DOHH2 (cell line): Measurements from ENCODE around the gene MPDZ.

Experiments
- H3F3A ChIP-seq: fragments of 200-600 bp; sonication (generic), shearing (Covaris generic); 2 replicates; pipeline ENCODE4 v1.6.0; 2016; ENCODE audit warnings: antibody characterized with exemption, mild to moderate bottlenecking; ENCODE audit not compliant: control insufficient read depth, insufficient read depth
- H3K27ac ChIP-seq: fragments of 200-600 bp; sonication (generic); 2 replicates; pipeline ENCODE4 v1.5.1; 2014; ENCODE audit warnings: low read depth, mild to moderate bottlenecking, low read length, moderate library complexity
- H3K27me3 ChIP-seq: fragments of 200-600 bp; sonication (generic); 2 replicates; pipeline ENCODE4 v1.6.1; 2014; ENCODE audit warnings: mild to moderate bottlenecking, low read length, mixed read lengths; ENCODE audit not compliant: control insufficient read depth
- H3K36me3 ChIP-seq: fragments of 200-600 bp; sonication (generic); 2 replicates; pipeline ENCODE4 v1.6.1; 2014; ENCODE audit warnings: mild to moderate bottlenecking, low read length, moderate library complexity, mixed read lengths; ENCODE audit not compliant: control insufficient read depth
- H3K4me1 ChIP-seq: fragments of 200-600 bp; sonication (generic); 2 replicates; pipeline ENCODE4 v1.6.1; 2014; ENCODE audit warnings: mild to moderate bottlenecking, low read length, mixed read lengths; ENCODE audit not compliant: control insufficient read depth
- H3K4me2 ChIP-seq: fragments of 200-600 bp; sonication (generic); 2 replicates; pipeline ENCODE4 v1.6.0; 2014; ENCODE audit warnings: mild to moderate bottlenecking, low read length, moderate library complexity
- H3K4me3 ChIP-seq: fragments of 200-600 bp; sonication (generic); 2 replicates; pipeline ENCODE4 v1.5.1; 2014; ENCODE audit warnings: mild to moderate bottlenecking, low read length, mixed read lengths
- H3K79me2 ChIP-seq: fragments of 200-600 bp; sonication (generic); 2 replicates; pipeline ENCODE4 v1.6.1; 2014; ENCODE audit warnings: mild to moderate bottlenecking, low read length, mixed read lengths; ENCODE audit not compliant: control insufficient read depth
- H3K9me2 ChIP-seq: fragments of 200-600 bp; sonication (generic); replicated peaks from 2 replicates; pipeline ENCODE4 v1.6.1; 2014; ENCODE audit warnings: mild to moderate bottlenecking, low read length, mixed read lengths; ENCODE audit not compliant: control insufficient read depth
- H3K9me3 ChIP-seq: fragments of 200-600 bp; sonication (generic); 2 replicates; pipeline ENCODE4 v1.6.1; 2014; ENCODE audit warnings: antibody characterized with exemption, low read length, mixed read lengths; ENCODE audit not compliant: control insufficient read depth, insufficient read depth
- H4K20me1 ChIP-seq: fragments of 200-600 bp; sonication (generic); 2 replicates; pipeline ENCODE4 v1.6.0; 2014; ENCODE audit warnings: low read depth, mild to moderate bottlenecking, antibody characterized with exemption, low read length, moderate library complexity; ENCODE audit not compliant: control insufficient read depth, insufficient read depth
- EZH2phosphoT487 ChIP-seq: fragments of 200-600 bp; sonication (generic); IDR thresholded peaks from 2 replicates; pipeline ENCODE4 v1.6.1; 2017; ENCODE audit warnings: borderline replicate concordance, mild to moderate bottlenecking, antibody characterized with exemption, low read length, moderate library complexity, mixed read lengths
- TF ChIP-seq, protein P1 (sequence below): fragments of 200-600 bp; sonication (generic); IDR thresholded peaks from one replicate; pipeline ENCODE4 v1.5.1; 2014; ENCODE audit warnings: antibody characterized with exemption, mild to moderate bottlenecking, low read depth, low read length; ENCODE audit not compliant: poor library complexity, severe bottlenecking

The MPDZ gene

DNA sequence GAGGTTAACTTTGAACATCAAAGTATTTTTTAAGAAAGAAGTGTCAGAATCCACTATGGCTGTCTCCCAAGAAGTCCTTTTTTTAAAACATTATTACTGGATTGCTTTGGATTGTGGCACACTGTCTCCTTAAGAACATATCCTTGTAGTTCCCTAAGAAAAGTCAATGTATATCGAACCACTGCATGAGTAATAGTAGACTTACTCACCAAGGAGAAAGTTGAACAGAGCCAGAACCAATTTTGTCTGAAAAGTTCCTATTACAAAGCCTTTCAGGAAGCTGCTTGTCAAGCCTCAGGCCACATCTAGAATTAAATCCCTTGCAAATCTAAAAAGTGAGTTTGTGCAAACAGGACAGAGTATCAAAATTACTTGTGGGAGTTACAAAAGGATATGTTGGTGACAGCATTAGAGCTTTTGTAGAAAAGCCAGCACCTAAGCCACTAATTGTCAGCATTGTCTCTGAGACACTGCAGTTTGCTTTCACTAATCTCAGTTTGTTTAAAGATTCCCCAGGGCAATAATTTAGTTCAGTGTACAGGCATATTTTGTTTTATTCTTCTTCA is 195.4 kb downstream of the MPDZ start:
- H3K79me2 ChIP-seq, result no peaks in the 10 kb centered on the region
- H3K4me3 ChIP-seq, result no peak overlapping the region
- no peaks in the 10 kb centered on the region for H3K27me3 ChIP-seq
- no peaks in the 10 kb centered on the region for H3K9me2 ChIP-seq
- no peak for TF ChIP-seq EZH2phosphoT487
- TF ChIP-seq, protein P1, sequence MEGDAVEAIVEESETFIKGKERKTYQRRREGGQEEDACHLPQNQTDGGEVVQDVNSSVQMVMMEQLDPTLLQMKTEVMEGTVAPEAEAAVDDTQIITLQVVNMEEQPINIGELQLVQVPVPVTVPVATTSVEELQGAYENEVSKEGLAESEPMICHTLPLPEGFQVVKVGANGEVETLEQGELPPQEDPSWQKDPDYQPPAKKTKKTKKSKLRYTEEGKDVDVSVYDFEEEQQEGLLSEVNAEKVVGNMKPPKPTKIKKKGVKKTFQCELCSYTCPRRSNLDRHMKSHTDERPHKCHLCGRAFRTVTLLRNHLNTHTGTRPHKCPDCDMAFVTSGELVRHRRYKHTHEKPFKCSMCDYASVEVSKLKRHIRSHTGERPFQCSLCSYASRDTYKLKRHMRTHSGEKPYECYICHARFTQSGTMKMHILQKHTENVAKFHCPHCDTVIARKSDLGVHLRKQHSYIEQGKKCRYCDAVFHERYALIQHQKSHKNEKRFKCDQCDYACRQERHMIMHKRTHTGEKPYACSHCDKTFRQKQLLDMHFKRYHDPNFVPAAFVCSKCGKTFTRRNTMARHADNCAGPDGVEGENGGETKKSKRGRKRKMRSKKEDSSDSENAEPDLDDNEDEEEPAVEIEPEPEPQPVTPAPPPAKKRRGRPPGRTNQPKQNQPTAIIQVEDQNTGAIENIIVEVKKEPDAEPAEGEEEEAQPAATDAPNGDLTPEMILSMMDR, result no peak
- no peaks in the 10 kb centered on the region for H3F3A ChIP-seq
- no peaks in the 10 kb centered on the region for H3K36me3 ChIP-seq
- H3K4me1 ChIP-seq, result no peaks in the 10 kb centered on the region
- no peak overlapping the region for H3K27ac ChIP-seq
- H3K9me3 ChIP-seq, result no peaks in the 10 kb centered on the region
- H4K20me1 ChIP-seq, result no peaks in the 10 kb centered on the region
- H3K4me2 ChIP-seq, result no peak overlapping the region

GRCh38 chr9:13083366-13083765 is 196.1 kb downstream of the MPDZ start:
- H3K27ac ChIP-seq, result no peak overlapping the region
- TF ChIP-seq EZH2phosphoT487, result no peak
- TF ChIP-seq, protein P1, result no peak
- H4K20me1 ChIP-seq, result no peaks in the 10 kb centered on the region
- H3K27me3 ChIP-seq, result no peaks in the 10 kb centered on the region
- H3K4me2 ChIP-seq, result no peak overlapping the region
- H3K9me2 ChIP-seq, result no peaks in the 10 kb centered on the region
- no peaks in the 10 kb centered on the region for H3K79me2 ChIP-seq
- no peaks in the 10 kb centered on the region for H3K9me3 ChIP-seq
- no peaks in the 10 kb centered on the region for H3K4me1 ChIP-seq
- no peaks in the 10 kb centered on the region for H3F3A ChIP-seq
- H3K4me3 ChIP-seq, result no peak overlapping the region
- H3K36me3 ChIP-seq, result no peaks in the 10 kb centered on the region

DNA sequence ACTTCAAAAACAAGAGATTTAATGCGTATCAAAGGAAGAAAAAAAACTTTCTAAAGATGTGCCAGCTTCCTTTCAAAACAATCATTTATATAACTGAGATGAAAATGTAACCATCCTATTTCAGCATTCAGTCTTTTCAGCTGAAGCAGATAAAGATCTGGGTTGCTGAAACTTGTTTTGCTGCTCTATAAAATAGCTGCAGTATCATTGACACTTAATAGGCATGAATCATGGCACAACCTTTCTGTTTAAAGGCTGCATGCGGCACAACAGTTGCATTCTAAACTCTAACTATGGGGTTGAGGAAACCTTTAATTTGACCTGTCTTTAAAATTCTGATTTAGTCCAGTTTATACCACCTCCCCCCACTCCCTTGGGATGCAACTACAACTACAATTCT is 196.7 kb downstream of the MPDZ start:
- Histone ChIP-seq H3F3A (no peaks in the 10 kb centered on the region), H3K9me3 (no peaks in the 10 kb centered on the region), H3K4me3 (no peak overlapping the region), H3K4me1 (no peaks in the 10 kb centered on the region), H3K27ac (no peak overlapping the region), H3K79me2 (no peaks in the 10 kb centered on the region), H3K4me2 (no peak overlapping the region), H3K9me2 (no peaks in the 10 kb centered on the region), H3K36me3 (no peaks in the 10 kb centered on the region), H3K27me3 (no peaks in the 10 kb centered on the region), H4K20me1 (no peaks in the 10 kb centered on the region)
- no peak for TF ChIP-seq EZH2phosphoT487
- TF ChIP-seq, protein P1, result no peak
